Measurements from ENCODE around the gene AGAP1. TPM values are rescaled to one million over a fixed set of nuclear protein-coding genes. Genes with fewer than 3 reads are reported as not detected.

The AGAP1 gene
- total RNA-seq, 1 donor from 2014 or later = 21.1 TPM

DNA sequence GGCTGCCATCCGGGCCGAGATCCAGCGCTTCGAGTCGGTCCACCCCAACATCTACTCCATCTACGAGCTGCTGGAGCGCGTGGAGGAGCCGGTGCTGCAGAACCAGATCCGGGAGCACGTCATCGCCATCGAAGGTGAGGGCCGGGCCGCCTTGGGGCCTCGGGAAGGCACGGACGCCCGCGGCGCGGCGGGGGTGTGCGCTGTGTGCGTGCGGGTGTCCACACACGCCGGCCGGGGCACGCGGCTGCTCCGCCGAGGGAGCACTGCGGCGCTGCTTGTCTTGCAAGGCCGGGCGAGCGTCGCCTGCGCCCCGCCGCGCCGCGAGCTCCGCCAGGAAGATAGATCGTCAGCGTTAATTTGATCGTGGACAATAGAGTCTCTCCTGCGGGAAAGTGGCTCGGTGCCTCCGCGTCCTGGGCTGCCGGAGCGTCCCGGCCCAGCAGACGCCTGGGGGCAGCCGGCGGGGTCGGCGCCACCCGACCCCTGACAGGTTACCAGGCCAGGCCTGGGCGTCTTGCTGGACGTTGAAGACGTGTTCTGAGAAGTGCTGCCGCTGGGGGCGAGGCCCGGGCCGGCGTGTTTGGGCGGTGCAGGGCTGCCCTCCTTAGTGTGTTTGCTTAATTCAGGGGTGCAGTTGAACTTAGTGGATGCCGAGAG lies 1.0 kb downstream of the AGAP1 start:
- Histone ChIP-seq H3K27ac (peak overlapping the region; percentile 5), H3K4me1 (peaks cover 29% of the 10 kb centered on the region), H3K4me3 (peak overlapping the region; percentile 51 to 80), H3K27me3 (no peaks in the 10 kb centered on the region), H3K36me3 (no peaks in the 10 kb centered on the region), H3K9me3 (no peaks in the 10 kb centered on the region)
- intact Hi-C loops (cut with DNase I) = no loop called here
- no peak for TF ChIP-seq CTCF (IDR thresholded peaks at IDR 0.05)
- no peak for TF ChIP-seq POLR2A (IDR thresholded peaks at IDR 0.05)
- TF ChIP-seq POLR2AphosphoS5 (IDR thresholded peaks at IDR 0.05; ENCODE audit: insufficient read depth in 1 of 2, low read depth in 1 of 2) = no peak
- DNase-seq (ENCODE audit: extremely low spot score in 2 of 2) = no peak

DNA sequence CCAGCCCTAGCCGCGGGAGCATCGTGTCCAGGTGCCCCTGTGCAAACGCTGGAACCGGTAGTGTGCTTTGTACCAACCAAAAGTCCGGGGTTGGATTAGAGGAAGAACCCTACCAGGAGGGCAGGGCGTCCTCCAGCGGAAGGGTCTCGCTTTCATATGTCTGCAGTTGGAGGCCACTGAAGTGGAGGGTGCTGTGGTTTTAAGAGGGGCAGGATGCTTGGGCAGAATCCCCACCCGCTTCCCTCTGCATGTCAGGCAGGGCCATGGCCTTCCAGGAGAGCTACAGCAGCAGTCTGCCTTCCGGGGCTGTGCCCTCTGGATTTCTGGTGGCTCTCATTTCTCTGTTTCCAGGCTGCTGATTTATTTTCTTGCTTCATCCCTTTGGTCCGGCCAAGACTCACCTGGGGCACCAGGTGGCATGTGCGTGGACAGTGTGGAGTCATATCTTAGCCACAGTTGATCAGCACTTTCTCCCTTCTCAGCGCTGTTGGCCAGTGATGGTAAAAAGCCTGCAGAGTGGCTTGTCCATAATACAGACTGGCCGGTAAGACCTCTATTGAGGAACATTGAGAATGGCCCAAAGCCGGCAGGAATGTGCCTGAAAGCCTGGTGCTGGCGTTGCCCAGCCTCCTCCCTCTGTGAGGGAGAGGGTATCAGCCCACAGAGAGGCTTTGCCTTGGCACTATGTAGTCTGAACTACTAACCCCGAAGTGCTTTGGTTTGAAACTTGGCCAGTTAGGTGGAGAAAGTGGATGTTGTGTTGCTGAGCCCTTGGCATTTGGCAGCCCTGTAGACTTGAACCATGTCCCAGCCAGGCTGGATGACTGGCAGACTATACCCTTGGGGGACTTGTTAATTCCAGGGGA lies 1.8 kb downstream of the AGAP1 start:
- peaks cover 32% of the 10 kb centered on the region for H3K4me1 ChIP-seq
- TF ChIP-seq POLR2AphosphoS5 (IDR thresholded peaks at IDR 0.05; ENCODE audit: insufficient read depth in 1 of 2, low read depth in 1 of 2) = no peak
- no peak for TF ChIP-seq CTCF (IDR thresholded peaks at IDR 0.05)
- TF ChIP-seq POLR2A (IDR thresholded peaks at IDR 0.05) = no peak
- no peaks in the 10 kb centered on the region for H3K9me3 ChIP-seq
- DNase-seq (ENCODE audit: extremely low spot score in 2 of 2) = no peak
- intact Hi-C loops (cut with DNase I) = no loop called here
- no peaks in the 10 kb centered on the region for H3K36me3 ChIP-seq
- peak overlapping the region; percentile 51 to 80 for H3K4me3 ChIP-seq
- no peaks in the 10 kb centered on the region for H3K27me3 ChIP-seq
- no peak overlapping the region for H3K27ac ChIP-seq

GRCh38 chr2:235496239-235496621 lies 2.4 kb downstream of the AGAP1 start:
- H3K27me3 ChIP-seq = no peaks in the 10 kb centered on the region
- TF ChIP-seq CTCF (IDR thresholded peaks at IDR 0.05) (no peak), POLR2A (IDR thresholded peaks at IDR 0.05) (no peak), POLR2AphosphoS5 (IDR thresholded peaks at IDR 0.05; ENCODE audit: insufficient read depth in 1 of 2, low read depth in 1 of 2) (no peak)
- peaks cover 38% of the 10 kb centered on the region for H3K4me1 ChIP-seq
- intact Hi-C loops (cut with DNase I) = no loop called here
- no peak for DNase-seq (ENCODE audit: extremely low spot score in 2 of 2)
- H3K27ac ChIP-seq = no peak overlapping the region
- no peaks in the 10 kb centered on the region for H3K36me3 ChIP-seq
- no peak overlapping the region for H3K4me3 ChIP-seq
- H3K9me3 ChIP-seq = no peaks in the 10 kb centered on the region

- TF ChIP-seq CTCF (IDR thresholded peaks at IDR 0.05) (no peak), POLR2AphosphoS5 (IDR thresholded peaks at IDR 0.05; ENCODE audit: insufficient read depth in 1 of 2, low read depth in 1 of 2) (no peak), POLR2A (IDR thresholded peaks at IDR 0.05) (no peak)
- H3K4me1 ChIP-seq = peaks cover 47% of the 10 kb centered on the region
- intact Hi-C loops (cut with DNase I) = no loop called here
- H3K27me3 ChIP-seq = no peaks in the 10 kb centered on the region
- no peaks in the 10 kb centered on the region for H3K36me3 ChIP-seq
- no peaks in the 10 kb centered on the region for H3K9me3 ChIP-seq
- H3K4me3 ChIP-seq = no peak overlapping the region
- no peak for DNase-seq (ENCODE audit: extremely low spot score in 2 of 2)
- H3K27ac ChIP-seq = no peak overlapping the region
Measured at GRCh38 chr2:235497096-235497495, 3.3 kb downstream of the AGAP1 start.

DNA sequence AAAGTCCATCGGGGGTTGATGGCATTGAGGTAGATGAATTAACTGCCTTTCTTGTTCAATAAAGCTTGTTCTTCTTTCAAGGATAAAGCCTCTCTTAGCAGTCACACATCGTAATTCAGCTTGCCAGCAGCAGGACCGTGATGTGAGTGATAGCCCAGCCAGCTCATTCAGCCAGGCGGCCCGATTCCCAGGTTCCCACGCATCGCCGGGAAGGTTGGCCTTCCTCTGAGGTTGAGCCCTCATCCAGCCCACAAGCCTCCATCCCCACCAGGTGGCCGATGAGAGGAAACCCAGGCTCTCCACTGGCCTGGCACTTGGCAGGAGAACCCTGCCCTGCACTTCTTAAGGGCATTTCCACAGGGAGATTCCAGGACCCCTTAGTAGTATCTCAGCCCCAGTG lies 4.7 kb downstream of the AGAP1 start:
- no peak for DNase-seq (ENCODE audit: extremely low spot score in 2 of 2)
- Histone ChIP-seq H3K4me3 (no peak overlapping the region), H3K9me3 (no peaks in the 10 kb centered on the region), H3K36me3 (no peaks in the 10 kb centered on the region), H3K4me1 (peaks cover 42% of the 10 kb centered on the region), H3K27ac (no peak overlapping the region), H3K27me3 (no peaks in the 10 kb centered on the region)
- TF ChIP-seq POLR2AphosphoS5 (IDR thresholded peaks at IDR 0.05; ENCODE audit: insufficient read depth in 1 of 2, low read depth in 1 of 2) = no peak
- no peak for TF ChIP-seq POLR2A (IDR thresholded peaks at IDR 0.05)
- no peak for TF ChIP-seq CTCF (IDR thresholded peaks at IDR 0.05)
- intact Hi-C loops (cut with DNase I) = no loop called here

All from vagina (tissue), 2 donors.